Measurements from ENCODE around the gene ZNF8.

The ZNF8 gene

DNA sequence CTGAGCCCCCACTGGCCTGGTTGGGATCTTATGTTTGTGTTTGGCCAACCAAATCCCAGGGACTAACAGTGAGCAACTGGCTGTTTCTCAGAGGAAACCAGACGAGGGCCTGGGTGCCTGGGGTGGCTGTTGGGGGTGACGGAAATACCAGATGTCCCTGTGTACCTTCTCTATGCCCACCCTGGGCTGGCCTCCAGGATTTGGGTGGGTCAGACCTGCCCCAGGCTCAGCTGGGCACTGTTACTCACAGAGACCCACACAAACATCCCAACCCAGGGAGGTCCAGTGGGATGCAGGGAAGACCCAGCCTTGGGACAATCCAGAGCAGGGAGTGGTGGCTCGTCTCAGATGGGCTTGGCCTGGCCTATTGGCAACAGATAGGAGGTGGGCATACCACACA, 56.9 kb downstream of the ZNF8 start:
- Histone ChIP-seq H3K27ac (ENCODE audit: low read depth, low read length, poor library complexity, severe bottlenecking) (no peak overlapping the region), H3K36me3 (ENCODE audit: insufficient read depth, low read length) (peaks cover 47% of the 10 kb centered on the region), H3K9me2 (ENCODE audit: low read depth, low read length) (no peaks in the 10 kb centered on the region), H3K27me3 (ENCODE audit: insufficient read depth, low read length) (no peaks in the 10 kb centered on the region), H3F3A (ENCODE audit: insufficient read depth, low read length) (no peaks in the 10 kb centered on the region), H3K9ac (ENCODE audit: low read length) (no peak overlapping the region), H3K4me3 (ENCODE audit: low read depth, low read length, poor library complexity, severe bottlenecking) (no peak overlapping the region), H3K9me3 (ENCODE audit: low read length) (no peaks in the 10 kb centered on the region; the same call in 1 of the 2 replicates), H2AFZ (ENCODE audit: low read length) (no peak overlapping the region), H3K4me1 (ENCODE audit: insufficient read depth, low read length, severe bottlenecking) (no peaks in the 10 kb centered on the region), H3K79me2 (ENCODE audit: insufficient read depth, low read length) (no peaks in the 10 kb centered on the region), H3K4me2 (ENCODE audit: low read length) (no peak overlapping the region), H4K20me1 (ENCODE audit: insufficient read depth, low read length) (no peaks in the 10 kb centered on the region)
- TF ChIP-seq CTCF (IDR thresholded peaks at IDR 0.05; ENCODE audit: low read length) (no peak), EZH2 (IDR thresholded peaks at IDR 0.05; ENCODE audit: borderline replicate concordance, low read length) (no peak)

- Histone ChIP-seq H3K79me2 (ENCODE audit: insufficient read depth, low read length) (no peaks in the 10 kb centered on the region), H2AFZ (ENCODE audit: low read length) (no peak overlapping the region), H3K9me3 (ENCODE audit: low read length) (no peaks in the 10 kb centered on the region; the same call in 1 of the 2 replicates), H3K4me2 (ENCODE audit: low read length) (no peak overlapping the region), H4K20me1 (ENCODE audit: insufficient read depth, low read length) (no peaks in the 10 kb centered on the region), H3K9ac (ENCODE audit: low read length) (no peak overlapping the region), H3K27ac (ENCODE audit: low read depth, low read length, poor library complexity, severe bottlenecking) (no peak overlapping the region), H3K9me2 (ENCODE audit: low read depth, low read length) (no peaks in the 10 kb centered on the region), H3K27me3 (ENCODE audit: insufficient read depth, low read length) (no peaks in the 10 kb centered on the region), H3K4me1 (ENCODE audit: insufficient read depth, low read length, severe bottlenecking) (no peaks in the 10 kb centered on the region), H3F3A (ENCODE audit: insufficient read depth, low read length) (no peaks in the 10 kb centered on the region), H3K4me3 (ENCODE audit: low read depth, low read length, poor library complexity, severe bottlenecking) (no peak overlapping the region), H3K36me3 (ENCODE audit: insufficient read depth, low read length) (peaks cover 52% of the 10 kb centered on the region)
- TF ChIP-seq EZH2 (IDR thresholded peaks at IDR 0.05; ENCODE audit: borderline replicate concordance, low read length) = no peak
- TF ChIP-seq CTCF (IDR thresholded peaks at IDR 0.05; ENCODE audit: low read length) = no peak
Measured at GRCh38 chr19:58336216-58336615, 57.5 kb downstream of the ZNF8 start.

DNA sequence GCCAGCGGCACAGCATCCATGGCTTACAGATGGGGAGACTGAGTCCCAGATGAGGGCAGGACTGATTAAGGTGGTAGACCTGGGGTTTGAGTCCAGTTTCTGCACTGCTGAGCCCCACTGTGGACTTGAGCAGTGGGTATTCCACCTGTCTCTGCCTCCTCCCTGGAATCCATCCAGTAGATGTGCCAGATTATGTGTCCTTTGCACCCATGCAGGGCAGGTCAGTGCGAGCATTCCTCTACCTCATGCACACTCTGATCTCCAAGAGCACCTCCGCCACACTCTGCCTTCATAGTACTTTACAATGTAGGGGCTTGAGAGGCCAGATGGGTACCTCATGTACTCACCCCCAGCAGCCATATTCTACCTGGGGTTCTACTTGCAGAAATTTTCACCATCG, 58.1 kb downstream of the ZNF8 start:
- H3K27me3 ChIP-seq (ENCODE audit: insufficient read depth, low read length) = no peaks in the 10 kb centered on the region
- no peaks in the 10 kb centered on the region for H4K20me1 ChIP-seq (ENCODE audit: insufficient read depth, low read length)
- H3K27ac ChIP-seq (ENCODE audit: low read depth, low read length, poor library complexity, severe bottlenecking) = no peak overlapping the region
- H3F3A ChIP-seq (ENCODE audit: insufficient read depth, low read length) = no peaks in the 10 kb centered on the region
- no peak overlapping the region for H3K4me2 ChIP-seq (ENCODE audit: low read length)
- H2AFZ ChIP-seq (ENCODE audit: low read length) = no peak overlapping the region
- H3K4me3 ChIP-seq (ENCODE audit: low read depth, low read length, poor library complexity, severe bottlenecking) = no peak overlapping the region
- H3K9me2 ChIP-seq (ENCODE audit: low read depth, low read length) = no peaks in the 10 kb centered on the region
- H3K4me1 ChIP-seq (ENCODE audit: insufficient read depth, low read length, severe bottlenecking) = no peaks in the 10 kb centered on the region
- no peak overlapping the region for H3K9ac ChIP-seq (ENCODE audit: low read length)
- TF ChIP-seq EZH2 (IDR thresholded peaks at IDR 0.05; ENCODE audit: borderline replicate concordance, low read length) (no peak), CTCF (IDR thresholded peaks at IDR 0.05; ENCODE audit: low read length) (no peak)
- H3K79me2 ChIP-seq (ENCODE audit: insufficient read depth, low read length) = no peaks in the 10 kb centered on the region
- no peaks in the 10 kb centered on the region; the same call in 1 of the 2 replicates for H3K9me3 ChIP-seq (ENCODE audit: low read length)
- peaks cover 53% of the 10 kb centered on the region for H3K36me3 ChIP-seq (ENCODE audit: insufficient read depth, low read length)

Measured in OCI-LY1 (cell line).